HEK293 (cell line): ENCODE data around the gene CLECL1.

Experiments
- TCF7L2 ChIP-seq: IDR thresholded peaks from 2 replicates; pipeline ENCODE4 v1.6.1; 2011; ENCODE audit warnings: low read depth, mild to moderate bottlenecking, inconsistent platforms, low read length, moderate library complexity, borderline replicate concordance
- YY1 ChIP-seq: fragments of 450-650 bp; formaldehyde crosslinking; IDR thresholded peaks from 2 replicates; pipeline ENCODE4 v1.5.1; 2018; ENCODE audit warnings: missing biosample characterization, missing genetic modification characterization
- ZBTB7A ChIP-seq: fragments of 450-650 bp; formaldehyde crosslinking; IDR thresholded peaks from 2 replicates; pipeline ENCODE4 v1.5.1; 2016; ENCODE audit warnings: low read depth, missing biosample characterization, missing genetic modification characterization
- ZNF37A ChIP-seq: fragments of 450-650 bp; IDR thresholded peaks from 2 replicates; pipeline ENCODE4 v1.5.1; 2018; ENCODE audit warnings: missing biosample characterization, missing genetic modification characterization
- ZNF558 ChIP-seq: fragments of 450-650 bp; formaldehyde crosslinking; IDR thresholded peaks from 2 replicates; pipeline ENCODE4 v1.5.1; 2016; ENCODE audit warnings: missing biosample characterization, missing genetic modification characterization
- ZNF677 ChIP-seq: fragments of 450-650 bp; IDR thresholded peaks from 2 replicates; pipeline ENCODE4 v1.5.0; 2018; ENCODE audit warnings: missing biosample characterization, mild to moderate bottlenecking, missing genetic modification characterization, moderate library complexity
- ZNF707 ChIP-seq: fragments of 450-650 bp; formaldehyde crosslinking; IDR thresholded peaks from 2 replicates; pipeline ENCODE4 v1.5.1; 2016; ENCODE audit warnings: missing biosample characterization, missing genetic modification characterization
- ZNF768 ChIP-seq: fragments of 450-650 bp; formaldehyde crosslinking; IDR thresholded peaks from 2 replicates; pipeline ENCODE4 v1.5.1; 2018; ENCODE audit warnings: missing biosample characterization, mild to moderate bottlenecking, missing genetic modification characterization
- ZNF777 ChIP-seq: fragments of 450-650 bp; formaldehyde crosslinking; IDR thresholded peaks from 2 replicates; pipeline ENCODE4 v1.5.1; 2017; ENCODE audit warnings: missing biosample characterization, missing genetic modification characterization, borderline replicate concordance
- ZNF837 ChIP-seq: fragments of 450-650 bp; formaldehyde crosslinking; IDR thresholded peaks from 2 replicates; pipeline ENCODE4 v1.5.1; 2016; ENCODE audit warnings: missing biosample characterization, missing genetic modification characterization
- TF ChIP-seq, protein P1 (sequence below): fragments of 450-650 bp; formaldehyde crosslinking; IDR thresholded peaks from 2 replicates; pipeline ENCODE4 v1.5.1; 2016; ENCODE audit warnings: missing biosample characterization, missing genetic modification characterization
- TF ChIP-seq, protein P2 (sequence below): fragments of 450-650 bp; formaldehyde crosslinking; IDR thresholded peaks from 2 replicates; pipeline ENCODE4 v1.5.1; 2016; ENCODE audit warnings: missing biosample characterization, missing genetic modification characterization
- TF ChIP-seq, protein P3 (sequence below): fragments of 450-650 bp; formaldehyde crosslinking; IDR thresholded peaks from 2 replicates; pipeline ENCODE4 v1.5.1; 2016; ENCODE audit warnings: missing biosample characterization, missing genetic modification characterization, low read depth
- TF ChIP-seq, protein P4 (sequence below): fragments of 450-650 bp; formaldehyde crosslinking; IDR thresholded peaks from 2 replicates; pipeline ENCODE4 v1.5.1; 2016; ENCODE audit warnings: missing biosample characterization, missing genetic modification characterization

DNA sequence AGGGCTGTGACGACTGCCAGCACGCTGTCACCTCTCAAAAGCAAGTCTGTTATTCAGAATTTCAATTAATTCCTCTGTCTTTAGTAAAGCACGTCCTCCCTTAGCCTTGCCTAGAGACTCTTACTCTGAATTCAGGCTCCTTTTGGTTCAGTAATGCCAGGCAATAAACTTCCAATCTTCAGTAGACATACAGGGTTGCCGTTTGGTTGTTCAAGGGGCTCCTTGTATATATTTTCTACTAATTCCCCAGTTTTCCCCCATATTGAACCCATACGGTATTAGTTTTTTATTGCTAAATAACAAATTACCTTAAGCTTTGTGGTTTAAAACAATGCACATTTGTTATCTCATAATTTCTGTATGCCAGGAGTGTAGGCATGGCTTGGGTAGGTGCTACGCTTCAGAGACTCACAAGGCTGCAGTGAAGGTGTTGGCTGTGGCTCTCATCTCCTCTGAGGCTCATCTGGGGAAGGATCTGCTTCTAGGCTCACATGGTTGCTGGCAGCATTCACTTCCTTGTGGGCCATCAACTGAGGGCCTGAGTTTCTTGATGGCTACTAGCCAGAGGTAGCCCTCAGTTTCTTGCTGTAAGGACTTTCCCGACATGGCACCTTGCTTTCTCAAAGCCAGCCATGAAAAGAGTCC lies 7.3 kb upstream of the CLECL1 start:
- TF ChIP-seq ZNF777 (tag by site-specific recombination) (no peak), ZNF707 (tag by site-specific recombination) (no peak), ZBTB7A (tag by site-specific recombination) (no peak), YY1 (tag by site-specific recombination) (no peak), ZNF677 (tag by site-specific recombination) (no peak), TCF7L2 (no peak), ZNF768 (tag by site-specific recombination) (no peak), ZNF37A (no peak), ZNF558 (tag by site-specific recombination) (no peak), ZNF837 (no peak)
- TF ChIP-seq, protein P1, sequence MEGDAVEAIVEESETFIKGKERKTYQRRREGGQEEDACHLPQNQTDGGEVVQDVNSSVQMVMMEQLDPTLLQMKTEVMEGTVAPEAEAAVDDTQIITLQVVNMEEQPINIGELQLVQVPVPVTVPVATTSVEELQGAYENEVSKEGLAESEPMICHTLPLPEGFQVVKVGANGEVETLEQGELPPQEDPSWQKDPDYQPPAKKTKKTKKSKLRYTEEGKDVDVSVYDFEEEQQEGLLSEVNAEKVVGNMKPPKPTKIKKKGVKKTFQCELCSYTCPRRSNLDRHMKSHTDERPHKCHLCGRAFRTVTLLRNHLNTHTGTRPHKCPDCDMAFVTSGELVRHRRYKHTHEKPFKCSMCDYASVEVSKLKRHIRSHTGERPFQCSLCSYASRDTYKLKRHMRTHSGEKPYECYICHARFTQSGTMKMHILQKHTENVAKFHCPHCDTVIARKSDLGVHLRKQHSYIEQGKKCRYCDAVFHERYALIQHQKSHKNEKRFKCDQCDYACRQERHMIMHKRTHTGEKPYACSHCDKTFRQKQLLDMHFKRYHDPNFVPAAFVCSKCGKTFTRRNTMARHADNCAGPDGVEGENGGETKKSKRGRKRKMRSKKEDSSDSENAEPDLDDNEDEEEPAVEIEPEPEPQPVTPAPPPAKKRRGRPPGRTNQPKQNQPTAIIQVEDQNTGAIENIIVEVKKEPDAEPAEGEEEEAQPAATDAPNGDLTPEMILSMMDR (tag by site-specific recombination): no peak
- TF ChIP-seq, protein P2, sequence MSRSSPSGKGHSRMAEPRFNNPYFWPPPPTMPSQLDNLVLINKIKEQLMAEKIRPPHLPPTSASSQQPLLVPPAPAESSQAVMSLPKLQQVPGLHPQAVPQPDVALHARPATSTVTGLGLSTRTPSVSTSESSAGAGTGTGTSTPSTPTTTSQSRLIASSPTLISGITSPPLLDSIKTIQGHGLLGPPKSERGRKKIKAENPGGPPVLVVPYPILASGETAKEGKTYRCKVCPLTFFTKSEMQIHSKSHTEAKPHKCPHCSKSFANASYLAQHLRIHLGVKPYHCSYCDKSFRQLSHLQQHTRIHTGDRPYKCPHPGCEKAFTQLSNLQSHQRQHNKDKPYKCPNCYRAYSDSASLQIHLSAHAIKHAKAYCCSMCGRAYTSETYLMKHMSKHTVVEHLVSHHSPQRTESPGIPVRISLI (tag by site-specific recombination): no peak
- TF ChIP-seq, protein P3, sequence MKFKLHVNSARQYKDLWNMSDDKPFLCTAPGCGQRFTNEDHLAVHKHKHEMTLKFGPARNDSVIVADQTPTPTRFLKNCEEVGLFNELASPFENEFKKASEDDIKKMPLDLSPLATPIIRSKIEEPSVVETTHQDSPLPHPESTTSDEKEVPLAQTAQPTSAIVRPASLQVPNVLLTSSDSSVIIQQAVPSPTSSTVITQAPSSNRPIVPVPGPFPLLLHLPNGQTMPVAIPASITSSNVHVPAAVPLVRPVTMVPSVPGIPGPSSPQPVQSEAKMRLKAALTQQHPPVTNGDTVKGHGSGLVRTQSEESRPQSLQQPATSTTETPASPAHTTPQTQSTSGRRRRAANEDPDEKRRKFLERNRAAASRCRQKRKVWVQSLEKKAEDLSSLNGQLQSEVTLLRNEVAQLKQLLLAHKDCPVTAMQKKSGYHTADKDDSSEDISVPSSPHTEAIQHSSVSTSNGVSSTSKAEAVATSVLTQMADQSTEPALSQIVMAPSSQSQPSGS (tag by site-specific recombination): no peak
- TF ChIP-seq, protein P4, sequence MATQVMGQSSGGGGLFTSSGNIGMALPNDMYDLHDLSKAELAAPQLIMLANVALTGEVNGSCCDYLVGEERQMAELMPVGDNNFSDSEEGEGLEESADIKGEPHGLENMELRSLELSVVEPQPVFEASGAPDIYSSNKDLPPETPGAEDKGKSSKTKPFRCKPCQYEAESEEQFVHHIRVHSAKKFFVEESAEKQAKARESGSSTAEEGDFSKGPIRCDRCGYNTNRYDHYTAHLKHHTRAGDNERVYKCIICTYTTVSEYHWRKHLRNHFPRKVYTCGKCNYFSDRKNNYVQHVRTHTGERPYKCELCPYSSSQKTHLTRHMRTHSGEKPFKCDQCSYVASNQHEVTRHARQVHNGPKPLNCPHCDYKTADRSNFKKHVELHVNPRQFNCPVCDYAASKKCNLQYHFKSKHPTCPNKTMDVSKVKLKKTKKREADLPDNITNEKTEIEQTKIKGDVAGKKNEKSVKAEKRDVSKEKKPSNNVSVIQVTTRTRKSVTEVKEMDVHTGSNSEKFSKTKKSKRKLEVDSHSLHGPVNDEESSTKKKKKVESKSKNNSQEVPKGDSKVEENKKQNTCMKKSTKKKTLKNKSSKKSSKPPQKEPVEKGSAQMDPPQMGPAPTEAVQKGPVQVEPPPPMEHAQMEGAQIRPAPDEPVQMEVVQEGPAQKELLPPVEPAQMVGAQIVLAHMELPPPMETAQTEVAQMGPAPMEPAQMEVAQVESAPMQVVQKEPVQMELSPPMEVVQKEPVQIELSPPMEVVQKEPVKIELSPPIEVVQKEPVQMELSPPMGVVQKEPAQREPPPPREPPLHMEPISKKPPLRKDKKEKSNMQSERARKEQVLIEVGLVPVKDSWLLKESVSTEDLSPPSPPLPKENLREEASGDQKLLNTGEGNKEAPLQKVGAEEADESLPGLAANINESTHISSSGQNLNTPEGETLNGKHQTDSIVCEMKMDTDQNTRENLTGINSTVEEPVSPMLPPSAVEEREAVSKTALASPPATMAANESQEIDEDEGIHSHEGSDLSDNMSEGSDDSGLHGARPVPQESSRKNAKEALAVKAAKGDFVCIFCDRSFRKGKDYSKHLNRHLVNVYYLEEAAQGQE: no peak
